ENCODE measurements around the gene CAPG. TPM values are rescaled to one million over a fixed set of nuclear protein-coding genes. Genes with fewer than 3 reads are reported as not detected.

The CAPG gene
- total RNA-seq, 1 donor from 2014 or later = 22.4 TPM

- Histone ChIP-seq H3K4me1 (ENCODE audit: control insufficient read depth in 3 of 3, insufficient read depth in 3 of 3, low read length in 3 of 3) (peaks cover 22 to 36% (median 25%) of the 10 kb centered on the region in 3 donors), H3K9ac (ENCODE audit: low read depth in 1 of 3, low read length in 3 of 3) (no peak overlapping the region), H3K36me3 (ENCODE audit: control insufficient read depth in 3 of 3, insufficient read depth in 3 of 3, low read length in 3 of 3) (no peaks in the 10 kb centered on the region), H3K27ac (ENCODE audit: low read depth, low read length) (peak overlapping the region; percentile 36), H3K9me3 (ENCODE audit: control insufficient read depth in 3 of 3, low read length in 3 of 3) (no peaks in the 10 kb centered on the region), H3K4me3 (ENCODE audit: low read length in 3 of 3) (no peak overlapping the region), H3K27me3 (ENCODE audit: control insufficient read depth in 3 of 3, insufficient read depth in 3 of 3, low read length in 3 of 3) (no peaks in the 10 kb centered on the region)
Observed at GRCh38 chr2:85431570-85432205, 21.5 kb upstream of the CAPG start.

GRCh38 chr2:85430752-85431569 lies 20.8 kb upstream of the CAPG start:
- Histone ChIP-seq H3K27ac (ENCODE audit: low read depth, low read length) (no peak overlapping the region), H3K4me3 (ENCODE audit: low read length in 3 of 3) (no peak overlapping the region), H3K27me3 (ENCODE audit: control insufficient read depth in 3 of 3, insufficient read depth in 3 of 3, low read length in 3 of 3) (no peaks in the 10 kb centered on the region), H3K36me3 (ENCODE audit: control insufficient read depth in 3 of 3, insufficient read depth in 3 of 3, low read length in 3 of 3) (no peaks in the 10 kb centered on the region), H3K4me1 (ENCODE audit: control insufficient read depth in 3 of 3, insufficient read depth in 3 of 3, low read length in 3 of 3) (peaks cover 21 to 32% (median 23%) of the 10 kb centered on the region in 3 donors), H3K9me3 (ENCODE audit: control insufficient read depth in 3 of 3, low read length in 3 of 3) (no peaks in the 10 kb centered on the region), H3K9ac (ENCODE audit: low read depth in 1 of 3, low read length in 3 of 3) (no peak overlapping the region)

- H3K9me3 ChIP-seq (ENCODE audit: control insufficient read depth in 3 of 3, low read length in 3 of 3) = no peaks in the 10 kb centered on the region
- no peaks in the 10 kb centered on the region for H3K36me3 ChIP-seq (ENCODE audit: control insufficient read depth in 3 of 3, insufficient read depth in 3 of 3, low read length in 3 of 3)
- no peak overlapping the region for H3K9ac ChIP-seq (ENCODE audit: low read depth in 1 of 3, low read length in 3 of 3)
- H3K4me1 ChIP-seq (ENCODE audit: control insufficient read depth in 3 of 3, insufficient read depth in 3 of 3, low read length in 3 of 3) = peaks cover 21 to 25% (median 21%) of the 10 kb centered on the region in 3 donors
- H3K27ac ChIP-seq (ENCODE audit: low read depth, low read length) = no peak overlapping the region
- no peak overlapping the region for H3K4me3 ChIP-seq (ENCODE audit: low read length in 3 of 3)
- no peaks in the 10 kb centered on the region for H3K27me3 ChIP-seq (ENCODE audit: control insufficient read depth in 3 of 3, insufficient read depth in 3 of 3, low read length in 3 of 3)
Observed at GRCh38 chr2:85429924-85430289, 19.7 kb upstream of the CAPG start.

- no peaks in the 10 kb centered on the region for H3K9me3 ChIP-seq (ENCODE audit: control insufficient read depth in 3 of 3, low read length in 3 of 3)
- no peaks in the 10 kb centered on the region for H3K27me3 ChIP-seq (ENCODE audit: control insufficient read depth in 3 of 3, insufficient read depth in 3 of 3, low read length in 3 of 3)
- H3K4me1 ChIP-seq (ENCODE audit: control insufficient read depth in 3 of 3, insufficient read depth in 3 of 3, low read length in 3 of 3) = peaks cover 18 to 22% (median 18%) of the 10 kb centered on the region in 3 donors
- no peaks in the 10 kb centered on the region for H3K36me3 ChIP-seq (ENCODE audit: control insufficient read depth in 3 of 3, insufficient read depth in 3 of 3, low read length in 3 of 3)
- no peak overlapping the region for H3K4me3 ChIP-seq (ENCODE audit: low read length in 3 of 3)
- no peak overlapping the region for H3K9ac ChIP-seq (ENCODE audit: low read depth in 1 of 3, low read length in 3 of 3)
- H3K27ac ChIP-seq (ENCODE audit: low read depth, low read length) = no peak overlapping the region
Observed at GRCh38 chr2:85429213-85429923, 19.2 kb upstream of the CAPG start.

GRCh38 chr2:85428343-85428881 lies 18.2 kb upstream of the CAPG start:
- Histone ChIP-seq H3K4me3 (ENCODE audit: low read length in 3 of 3) (no peak overlapping the region), H3K27me3 (ENCODE audit: control insufficient read depth in 3 of 3, insufficient read depth in 3 of 3, low read length in 3 of 3) (no peaks in the 10 kb centered on the region), H3K9ac (ENCODE audit: low read depth in 1 of 3, low read length in 3 of 3) (no peak overlapping the region), H3K9me3 (ENCODE audit: control insufficient read depth in 3 of 3, low read length in 3 of 3) (no peaks in the 10 kb centered on the region), H3K27ac (ENCODE audit: low read depth, low read length) (no peak overlapping the region), H3K4me1 (ENCODE audit: control insufficient read depth in 3 of 3, insufficient read depth in 3 of 3, low read length in 3 of 3) (peaks cover 8 to 13% (median 10%) of the 10 kb centered on the region in 3 donors), H3K36me3 (ENCODE audit: control insufficient read depth in 3 of 3, insufficient read depth in 3 of 3, low read length in 3 of 3) (no peaks in the 10 kb centered on the region)

- H3K4me1 ChIP-seq (ENCODE audit: control insufficient read depth in 3 of 3, insufficient read depth in 3 of 3, low read length in 3 of 3) = peaks cover 0 to 4% (median 2%) of the 10 kb centered on the region in 3 donors
- no peak overlapping the region for H3K4me3 ChIP-seq (ENCODE audit: low read length in 3 of 3)
- no peaks in the 10 kb centered on the region for H3K36me3 ChIP-seq (ENCODE audit: control insufficient read depth in 3 of 3, insufficient read depth in 3 of 3, low read length in 3 of 3)
- no peak overlapping the region for H3K27ac ChIP-seq (ENCODE audit: low read depth, low read length)
- H3K9ac ChIP-seq (ENCODE audit: low read depth in 1 of 3, low read length in 3 of 3) = no peak overlapping the region
- H3K9me3 ChIP-seq (ENCODE audit: control insufficient read depth in 3 of 3, low read length in 3 of 3) = no peaks in the 10 kb centered on the region
- no peaks in the 10 kb centered on the region for H3K27me3 ChIP-seq (ENCODE audit: control insufficient read depth in 3 of 3, insufficient read depth in 3 of 3, low read length in 3 of 3)
Observed at GRCh38 chr2:85427300-85427835, 17.2 kb upstream of the CAPG start.

- Histone ChIP-seq H3K9me3 (ENCODE audit: control insufficient read depth in 3 of 3, low read length in 3 of 3) (no peaks in the 10 kb centered on the region), H3K36me3 (ENCODE audit: control insufficient read depth in 3 of 3, insufficient read depth in 3 of 3, low read length in 3 of 3) (no peaks in the 10 kb centered on the region), H3K4me1 (ENCODE audit: control insufficient read depth in 3 of 3, insufficient read depth in 3 of 3, low read length in 3 of 3) (peaks cover 5 to 8% (median 6%) of the 10 kb centered on the region in 3 donors), H3K9ac (ENCODE audit: low read depth in 1 of 3, low read length in 3 of 3) (no peak overlapping the region), H3K4me3 (ENCODE audit: low read length in 3 of 3) (no peak overlapping the region), H3K27me3 (ENCODE audit: control insufficient read depth in 3 of 3, insufficient read depth in 3 of 3, low read length in 3 of 3) (no peaks in the 10 kb centered on the region), H3K27ac (ENCODE audit: low read depth, low read length) (no peak overlapping the region)
Observed at GRCh38 chr2:85425588-85425987, 15.4 kb upstream of the CAPG start.

- H3K27me3 ChIP-seq (ENCODE audit: control insufficient read depth in 3 of 3, insufficient read depth in 3 of 3, low read length in 3 of 3) = no peaks in the 10 kb centered on the region
- H3K4me3 ChIP-seq (ENCODE audit: low read length in 3 of 3) = no peak overlapping the region
- H3K4me1 ChIP-seq (ENCODE audit: control insufficient read depth in 3 of 3, insufficient read depth in 3 of 3, low read length in 3 of 3) = peaks cover 17 to 21% (median 18%) of the 10 kb centered on the region in 3 donors
- H3K36me3 ChIP-seq (ENCODE audit: control insufficient read depth in 3 of 3, insufficient read depth in 3 of 3, low read length in 3 of 3) = peaks cover 0 to 2% (median 0%) of the 10 kb centered on the region in 3 donors
- H3K9ac ChIP-seq (ENCODE audit: low read depth in 1 of 3, low read length in 3 of 3) = no peak overlapping the region
- no peak overlapping the region for H3K27ac ChIP-seq (ENCODE audit: low read depth, low read length)
- no peaks in the 10 kb centered on the region for H3K9me3 ChIP-seq (ENCODE audit: control insufficient read depth in 3 of 3, low read length in 3 of 3)
Observed at GRCh38 chr2:85423525-85423924, 13.4 kb upstream of the CAPG start.

- Histone ChIP-seq H3K27ac (ENCODE audit: low read depth, low read length) (no peak overlapping the region), H3K4me1 (ENCODE audit: control insufficient read depth in 3 of 3, insufficient read depth in 3 of 3, low read length in 3 of 3) (peaks cover 20 to 28% (median 23%) of the 10 kb centered on the region in 3 donors), H3K4me3 (ENCODE audit: low read length in 3 of 3) (no peak overlapping the region), H3K9me3 (ENCODE audit: control insufficient read depth in 3 of 3, low read length in 3 of 3) (no peaks in the 10 kb centered on the region), H3K36me3 (ENCODE audit: control insufficient read depth in 3 of 3, insufficient read depth in 3 of 3, low read length in 3 of 3) (peaks cover 0 to 2% (median 0%) of the 10 kb centered on the region in 3 donors), H3K9ac (ENCODE audit: low read depth in 1 of 3, low read length in 3 of 3) (no peak overlapping the region), H3K27me3 (ENCODE audit: control insufficient read depth in 3 of 3, insufficient read depth in 3 of 3, low read length in 3 of 3) (no peaks in the 10 kb centered on the region)
Observed at GRCh38 chr2:85422072-85422457, 11.9 kb upstream of the CAPG start.

All from skeletal muscle tissue (tissue), 4 donors.